NOMO-1 treated with dmso at 0.1 percent for 144 hours (cell line): ENCODE data around the gene RAPGEF5.

ENCODE experiments used
- DNase-seq: peaks from one replicate; lab custom pipeline; 2025; ENCODE audit not compliant: unreplicated experiment; lab: John Stamatoyannopoulos, UW

Gene RAPGEF5

DNA sequence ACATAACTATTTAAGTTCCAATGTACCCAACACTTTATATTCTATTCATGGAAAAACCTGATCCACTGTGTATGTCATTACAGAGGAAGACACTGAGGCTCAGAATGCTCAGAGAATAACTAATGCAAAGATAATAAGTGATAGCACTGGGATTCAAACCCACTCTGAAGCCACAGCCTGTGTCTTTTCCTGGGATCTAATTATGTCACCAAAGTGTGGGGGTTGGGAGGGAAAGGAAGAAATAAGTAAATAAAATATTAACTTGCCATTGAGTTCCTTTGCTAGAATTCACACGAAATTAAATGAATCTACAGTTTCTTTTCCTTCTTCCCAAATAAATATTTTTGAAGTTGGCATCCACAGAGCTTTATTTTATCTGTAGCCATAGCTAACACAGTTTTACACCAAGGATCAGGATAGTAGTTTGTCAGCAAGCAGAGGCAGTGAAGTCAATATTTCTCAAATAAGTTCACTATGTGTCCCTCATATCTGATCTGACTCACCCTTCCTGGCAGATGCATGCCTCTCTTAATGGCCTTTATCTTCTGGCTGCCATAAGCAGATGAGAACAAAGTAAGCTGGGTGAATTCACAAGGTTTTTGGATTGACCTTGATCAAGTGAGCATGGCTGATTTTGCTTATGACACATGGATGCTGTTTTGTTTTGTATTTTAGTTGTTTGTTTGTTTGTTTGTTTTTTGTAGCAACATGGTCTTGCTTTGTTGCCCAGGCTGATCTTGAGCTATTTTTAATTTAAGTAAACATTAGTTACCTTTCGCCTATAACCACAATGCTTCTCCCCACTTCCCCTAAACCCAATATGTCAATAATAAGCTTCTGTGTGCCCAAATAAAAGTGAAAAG is 6.3 kb downstream of the RAPGEF5 start:
- no peak for DNase-seq

GRCh38 chr7:22348379-22348778 is 8.6 kb downstream of the RAPGEF5 start:
- DNase-seq: no peak

GRCh38 chr7:22346383-22347107 is 10.4 kb downstream of the RAPGEF5 start:
- DNase-seq: no peak

GRCh38 chr7:22344655-22345054 is 12.3 kb downstream of the RAPGEF5 start:
- DNase-seq: no peak

DNA sequence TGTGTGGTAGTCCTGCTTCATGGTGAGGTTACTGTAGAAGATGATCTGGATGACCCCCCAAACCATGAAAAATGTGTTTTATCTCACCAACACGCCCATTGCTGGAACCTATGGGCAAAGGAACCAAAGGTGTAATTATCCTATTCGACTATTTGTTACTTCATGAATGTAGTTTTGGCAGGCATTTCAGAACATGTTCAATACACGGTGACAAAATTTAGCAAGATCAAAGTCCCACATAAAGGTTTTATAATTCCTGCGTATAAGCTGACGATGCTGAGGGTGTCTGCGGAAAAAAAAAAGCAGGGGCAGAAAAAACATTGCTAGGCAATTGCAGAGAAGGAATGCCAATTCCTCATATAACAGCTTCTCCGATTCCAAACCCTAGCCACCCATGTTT is 13.3 kb downstream of the RAPGEF5 start:
- no peak for DNase-seq

GRCh38 chr7:22343071-22343470 is 13.9 kb downstream of the RAPGEF5 start:
- no peak for DNase-seq

DNA sequence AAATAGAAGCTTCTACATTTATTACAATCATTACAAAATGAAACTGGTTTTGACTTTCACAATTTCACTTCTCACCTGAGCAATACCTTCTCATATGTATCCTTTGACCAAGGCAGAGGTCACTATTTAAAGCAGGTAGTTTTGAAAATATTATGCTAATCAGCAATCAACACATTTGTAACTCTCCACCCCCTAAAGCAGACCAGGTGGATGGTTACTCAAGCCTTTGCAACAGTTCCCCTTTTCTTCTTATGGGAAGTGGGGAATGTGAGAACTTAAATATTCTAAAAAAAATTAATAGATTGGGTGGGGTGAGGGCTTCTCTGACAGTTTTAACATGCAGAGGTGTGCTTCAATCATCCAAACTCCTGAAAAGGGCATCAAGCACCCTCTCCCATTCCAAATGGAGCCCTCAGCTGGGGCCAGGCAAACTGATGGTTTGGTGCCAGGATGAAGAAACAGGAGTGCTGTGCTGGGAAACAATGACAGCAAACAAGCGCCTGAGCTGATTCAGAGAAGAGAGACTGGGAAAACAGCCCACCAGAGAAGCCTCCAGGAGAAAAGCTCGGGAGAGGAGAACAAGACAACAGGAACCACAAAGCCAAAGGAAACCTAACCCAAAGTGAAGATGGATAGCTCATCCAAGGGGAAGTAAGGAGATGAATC is 17.1 kb downstream of the RAPGEF5 start:
- no peak for DNase-seq

DNA sequence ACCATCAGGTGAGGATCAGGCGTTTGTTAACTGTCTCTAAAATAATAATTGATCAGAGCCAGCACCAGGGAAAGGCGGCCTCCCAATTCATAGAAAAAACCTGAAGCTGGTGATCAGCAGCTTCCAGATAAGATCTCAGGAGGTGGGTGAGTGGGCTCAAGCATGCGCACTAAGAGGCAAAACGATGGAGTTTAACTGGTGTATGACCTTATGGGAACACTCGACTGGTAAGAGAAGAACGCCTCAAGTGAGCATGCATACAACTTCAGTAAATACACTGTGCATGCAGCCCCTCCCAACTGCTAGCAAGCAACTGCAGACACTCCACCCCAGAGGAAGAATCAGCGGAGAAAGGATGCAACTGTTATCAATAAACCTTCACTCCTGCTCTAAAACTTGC is 18.1 kb downstream of the RAPGEF5 start:
- no peak for DNase-seq

DNA sequence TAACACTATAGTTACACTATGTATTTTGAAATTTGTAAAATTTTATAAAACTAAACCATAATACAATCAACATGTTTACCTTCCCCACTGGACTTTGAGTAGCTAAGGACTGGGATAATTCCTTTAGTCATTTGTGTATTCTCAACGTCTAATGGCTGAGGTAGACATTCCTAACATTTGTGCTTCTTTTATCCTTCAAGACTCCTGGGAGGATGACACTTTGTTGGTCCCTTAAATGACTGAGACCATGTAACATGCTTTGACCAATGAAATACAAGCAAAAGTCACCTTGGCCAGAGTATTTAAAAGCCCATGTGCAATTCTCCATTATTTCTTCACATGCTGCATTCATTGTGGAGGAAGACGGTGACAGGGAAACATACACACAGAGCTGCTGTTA is 18.5 kb downstream of the RAPGEF5 start:
- no peak for DNase-seq

DNA sequence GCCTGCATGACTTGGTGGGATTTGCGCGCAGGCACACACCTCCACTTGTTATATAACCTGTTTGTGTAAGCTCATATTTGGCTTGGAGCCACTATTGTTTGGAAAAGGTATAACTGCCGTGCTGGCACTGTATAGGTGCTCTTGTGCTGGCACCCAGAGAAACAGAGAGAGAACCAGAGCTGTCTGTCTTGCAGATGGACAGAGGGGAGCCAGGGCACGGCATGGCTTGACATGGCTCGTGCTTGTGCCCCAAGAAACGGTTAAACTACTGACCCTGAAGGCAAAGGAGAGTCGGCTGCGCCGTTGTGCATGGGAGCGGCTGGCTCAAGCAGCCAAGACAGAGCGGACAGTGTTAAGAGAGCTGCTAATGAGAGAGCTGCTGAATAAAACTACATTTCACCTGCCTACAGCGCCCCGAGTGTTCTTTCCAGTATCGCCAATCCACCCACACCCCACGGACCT is 23.2 kb downstream of the RAPGEF5 start:
- no peak for DNase-seq

- no peak for DNase-seq
Measured at GRCh38 chr7:22332461-22332870, 24.5 kb downstream of the RAPGEF5 start.

- no peak for DNase-seq
Measured at GRCh38 chr7:22331704-22332103, 25.2 kb downstream of the RAPGEF5 start.

DNA sequence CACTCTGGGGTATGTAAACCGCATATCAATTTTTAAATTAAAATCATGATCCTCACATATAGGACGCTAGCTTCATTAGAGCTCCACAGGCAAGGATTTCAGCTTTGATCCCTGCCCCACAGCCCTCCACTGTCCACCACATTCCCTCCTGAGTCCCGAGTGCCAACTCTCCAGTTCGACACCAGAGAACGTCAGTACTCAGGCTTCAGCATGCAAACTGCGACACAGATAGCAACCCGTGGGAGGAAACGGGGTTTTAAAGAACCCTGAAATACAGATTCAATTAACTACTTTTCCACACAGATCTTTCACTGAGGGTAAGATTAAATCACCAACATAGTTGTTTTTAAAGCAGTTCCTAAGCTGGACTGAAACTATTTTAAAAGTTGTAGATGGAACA is 26.1 kb downstream of the RAPGEF5 start:
- no peak for DNase-seq

GRCh38 chr7:22329816-22330524 is 27.0 kb downstream of the RAPGEF5 start:
- DNase-seq: no peak

- no peak for DNase-seq
Measured at GRCh38 chr7:22326181-22326580, 30.8 kb downstream of the RAPGEF5 start.

GRCh38 chr7:22325671-22326070 is 31.3 kb downstream of the RAPGEF5 start:
- no peak for DNase-seq

DNA sequence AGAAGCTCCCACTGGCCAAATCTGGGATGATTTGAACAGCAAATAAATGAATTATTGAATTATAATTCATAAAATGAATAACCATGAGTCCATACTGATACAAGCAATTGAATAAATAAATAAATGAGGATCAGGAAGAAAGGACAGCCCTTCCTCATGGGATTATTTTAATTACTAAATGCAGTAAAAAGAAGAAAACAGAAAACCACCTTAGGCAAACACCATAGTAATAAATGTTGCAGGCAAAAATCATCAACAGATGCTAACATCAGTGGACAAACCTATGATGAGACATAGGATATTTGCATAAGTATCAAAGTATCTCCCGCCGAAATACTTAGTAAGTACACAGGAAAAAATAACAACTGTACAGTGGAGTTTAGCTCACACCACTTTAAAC is 33.2 kb downstream of the RAPGEF5 start:
- DNase-seq: no peak

GRCh38 chr7:22320416-22320815 is 36.5 kb downstream of the RAPGEF5 start:
- DNase-seq: no peak

DNA sequence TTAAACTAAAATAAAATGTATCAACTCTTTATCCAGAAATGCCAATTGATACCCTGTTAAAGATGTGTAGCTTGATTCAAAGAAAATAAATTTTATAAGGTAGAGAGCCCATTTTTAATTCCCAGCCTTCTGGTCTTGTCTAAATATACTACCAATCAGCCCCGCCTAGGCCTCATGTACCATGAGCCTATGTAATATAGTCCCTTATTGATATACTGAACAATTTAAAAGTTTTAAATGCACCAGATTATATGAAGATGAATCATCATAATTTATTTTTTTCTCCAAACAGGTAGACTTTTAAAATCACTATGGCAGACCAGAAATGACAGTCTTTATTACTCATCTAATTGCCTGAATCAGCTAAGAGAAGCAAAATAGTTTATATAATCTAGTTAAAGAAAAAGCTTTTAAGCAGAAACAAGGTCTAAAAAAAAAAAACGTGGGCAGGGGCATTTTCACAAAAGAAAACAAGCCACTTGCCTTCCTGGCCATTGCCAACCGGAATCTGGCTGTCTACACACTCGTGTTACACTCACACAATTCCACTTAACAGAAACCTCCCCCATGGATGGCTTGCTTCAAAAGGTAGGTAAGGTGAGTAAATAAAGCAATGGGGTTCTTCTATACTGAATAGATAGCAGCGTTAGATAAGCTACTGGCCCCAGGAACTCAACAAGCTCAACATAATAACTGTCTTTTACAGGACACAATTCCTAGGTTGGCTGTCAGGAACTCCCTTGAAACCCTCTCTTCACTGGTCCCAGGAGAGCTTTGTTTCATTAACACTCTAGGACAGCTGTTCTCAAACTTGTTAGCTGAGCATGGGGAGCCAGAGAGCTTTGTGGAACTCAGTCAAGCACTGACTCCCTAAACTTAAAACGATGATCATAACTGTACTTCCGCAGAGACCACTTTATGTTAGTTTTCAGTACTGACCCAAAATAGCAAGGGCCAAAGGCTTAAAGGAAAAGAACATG is 37.2 kb downstream of the RAPGEF5 start:
- no peak for DNase-seq

GRCh38 chr7:22318376-22318775 is 38.6 kb downstream of the RAPGEF5 start:
- no peak for DNase-seq
